ENCODE measurements around the gene PDE4D.

The PDE4D gene

DNA sequence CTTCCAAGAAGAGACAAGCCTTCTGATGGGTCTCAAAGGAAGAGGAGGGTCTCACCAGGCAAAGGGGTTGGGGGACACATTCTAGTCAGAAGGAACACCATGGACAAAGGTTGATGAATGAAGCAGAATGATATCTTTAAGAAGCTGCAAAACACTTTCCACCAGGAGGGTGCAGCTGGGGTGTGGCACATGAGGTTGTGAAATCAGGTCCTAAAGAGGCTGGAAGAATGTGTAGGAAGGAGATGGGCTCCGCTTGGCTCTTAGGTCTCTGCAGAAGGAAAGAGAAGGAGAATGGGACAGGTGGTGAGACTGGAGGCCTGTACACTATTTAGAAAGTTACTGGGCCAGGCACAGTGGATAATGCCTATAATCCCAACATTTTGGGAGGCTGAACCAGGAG lies 328.6 kb downstream of the PDE4D start:
- TF ChIP-seq ZFX (IDR thresholded peaks at IDR 0.05; ENCODE audit: borderline replicate concordance): no peak
- TF ChIP-seq, protein P1, sequence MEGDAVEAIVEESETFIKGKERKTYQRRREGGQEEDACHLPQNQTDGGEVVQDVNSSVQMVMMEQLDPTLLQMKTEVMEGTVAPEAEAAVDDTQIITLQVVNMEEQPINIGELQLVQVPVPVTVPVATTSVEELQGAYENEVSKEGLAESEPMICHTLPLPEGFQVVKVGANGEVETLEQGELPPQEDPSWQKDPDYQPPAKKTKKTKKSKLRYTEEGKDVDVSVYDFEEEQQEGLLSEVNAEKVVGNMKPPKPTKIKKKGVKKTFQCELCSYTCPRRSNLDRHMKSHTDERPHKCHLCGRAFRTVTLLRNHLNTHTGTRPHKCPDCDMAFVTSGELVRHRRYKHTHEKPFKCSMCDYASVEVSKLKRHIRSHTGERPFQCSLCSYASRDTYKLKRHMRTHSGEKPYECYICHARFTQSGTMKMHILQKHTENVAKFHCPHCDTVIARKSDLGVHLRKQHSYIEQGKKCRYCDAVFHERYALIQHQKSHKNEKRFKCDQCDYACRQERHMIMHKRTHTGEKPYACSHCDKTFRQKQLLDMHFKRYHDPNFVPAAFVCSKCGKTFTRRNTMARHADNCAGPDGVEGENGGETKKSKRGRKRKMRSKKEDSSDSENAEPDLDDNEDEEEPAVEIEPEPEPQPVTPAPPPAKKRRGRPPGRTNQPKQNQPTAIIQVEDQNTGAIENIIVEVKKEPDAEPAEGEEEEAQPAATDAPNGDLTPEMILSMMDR (IDR thresholded peaks at IDR 0.05): no peak
- H3K27ac ChIP-seq: no peak overlapping the region

DNA sequence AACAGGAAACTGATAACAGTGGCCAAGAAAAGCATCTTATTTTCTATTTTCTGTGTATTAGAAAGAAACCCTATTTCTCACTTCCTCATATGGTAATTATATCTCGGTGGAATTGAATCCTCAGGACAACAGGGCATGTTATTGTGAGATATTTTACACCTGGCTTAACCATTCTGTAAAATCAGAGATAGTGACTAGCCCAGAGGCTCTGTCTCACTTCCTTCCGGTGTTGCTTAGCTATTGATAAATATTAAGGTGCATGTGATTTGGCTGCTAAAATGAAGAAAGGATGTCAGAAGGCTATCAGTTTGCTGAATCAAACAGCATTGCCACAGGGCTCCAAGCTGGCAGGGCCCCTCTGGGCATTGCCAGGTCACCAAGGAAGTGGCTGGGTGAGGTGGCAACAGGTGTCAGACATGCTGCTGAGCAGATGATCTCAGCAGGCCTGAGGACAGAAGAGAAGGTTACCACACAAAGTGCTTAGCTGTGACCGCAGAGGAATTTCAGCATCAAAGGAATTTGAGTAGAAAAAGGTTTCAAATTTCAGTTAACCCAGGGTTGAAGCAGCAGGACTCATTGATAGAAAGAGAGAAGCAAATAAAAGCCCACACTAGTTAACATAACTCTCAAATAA lies 330.7 kb downstream of the PDE4D start:
- no peak overlapping the region for H3K27ac ChIP-seq

DNA sequence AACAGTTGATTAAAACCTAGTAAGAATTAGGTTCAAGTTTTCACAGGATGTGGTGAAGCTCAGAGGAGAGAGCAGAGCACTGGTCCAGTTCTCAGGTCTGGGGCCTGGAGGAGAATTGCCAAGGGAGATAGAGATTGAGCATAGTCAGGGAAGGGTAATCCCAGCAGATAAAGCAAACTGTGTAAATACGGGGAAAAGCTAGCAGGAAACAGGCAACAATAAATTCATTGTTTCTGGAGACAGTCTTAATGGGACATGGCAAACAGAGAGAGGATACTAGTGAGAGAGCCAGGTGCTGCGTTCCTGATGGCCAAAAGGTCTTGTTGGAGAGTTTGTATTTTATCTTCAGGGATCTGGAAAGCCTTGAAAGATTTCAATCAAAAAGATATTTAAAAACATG lies 333.0 kb downstream of the PDE4D start:
- H3K27ac ChIP-seq: peak overlapping the region; percentile 41
- TF ChIP-seq, protein P1 (IDR thresholded peaks at IDR 0.05): no peak

More for the DNA sequence above, 330.7 kb downstream of the PDE4D start:
- TF ChIP-seq ZFX (IDR thresholded peaks at IDR 0.05; ENCODE audit: borderline replicate concordance): no peak
- TF ChIP-seq, protein P1 (IDR thresholded peaks at IDR 0.05): no peak

- TF ChIP-seq, protein P1 (IDR thresholded peaks at IDR 0.05): no peak
- no peak for TF ChIP-seq ZFX (IDR thresholded peaks at IDR 0.05; ENCODE audit: borderline replicate concordance)
Measured at GRCh38 chr5:59559847-59560246, 333.7 kb downstream of the PDE4D start.

GRCh38 chr5:59559323-59559722 lies 334.2 kb downstream of the PDE4D start:
- no peak overlapping the region for H3K27ac ChIP-seq
- TF ChIP-seq, protein P1 (IDR thresholded peaks at IDR 0.05): no peak
- TF ChIP-seq ZFX (IDR thresholded peaks at IDR 0.05; ENCODE audit: borderline replicate concordance): no peak

More at GRCh38 chr5:59559847-59560246, 333.7 kb downstream of the PDE4D start:
- H3K27ac ChIP-seq: peak overlapping the region; percentile 41; the same call in 1 of the 2 replicates

- H3K27ac ChIP-seq: no peak overlapping the region
Measured at GRCh38 chr5:59558501-59558900, 335.0 kb downstream of the PDE4D start.

GRCh38 chr5:59557572-59557971 lies 336.0 kb downstream of the PDE4D start:
- no peak for TF ChIP-seq ZFX (IDR thresholded peaks at IDR 0.05; ENCODE audit: borderline replicate concordance)
- TF ChIP-seq, protein P1 (IDR thresholded peaks at IDR 0.05): no peak
- H3K27ac ChIP-seq: no peak overlapping the region

More at GRCh38 chr5:59558501-59558900, 335.0 kb downstream of the PDE4D start:
- no peak for TF ChIP-seq ZFX (IDR thresholded peaks at IDR 0.05; ENCODE audit: borderline replicate concordance)

DNA sequence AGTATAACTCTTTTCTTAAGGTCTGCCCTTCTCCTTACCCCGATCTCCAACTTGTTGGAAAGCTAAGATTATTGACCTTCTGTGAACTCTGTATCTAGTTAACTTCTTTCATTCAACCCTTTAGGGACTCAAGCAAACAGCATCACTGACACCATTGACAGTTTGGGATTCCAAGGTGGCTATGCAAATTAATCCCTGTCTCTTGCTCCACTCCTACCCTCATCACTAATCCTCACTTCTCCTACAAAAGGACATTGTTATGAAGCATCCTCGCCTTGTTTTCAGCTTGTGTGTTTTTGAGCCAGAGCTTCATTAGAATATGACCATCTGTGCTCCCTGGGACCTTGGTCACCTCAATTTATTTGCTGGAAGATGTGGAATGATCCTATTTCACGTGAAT lies 337.9 kb downstream of the PDE4D start:
- no peak overlapping the region for H3K27ac ChIP-seq
- TF ChIP-seq, protein P1 (IDR thresholded peaks at IDR 0.05): no peak
- no peak for TF ChIP-seq ZFX (IDR thresholded peaks at IDR 0.05; ENCODE audit: borderline replicate concordance)

Measured in 22Rv1 (cell line).